B cell (primary cell): ENCODE measurements around the gene SPOCK1. TPM values are rescaled to one million over a fixed set of nuclear protein-coding genes. Genes with fewer than 3 reads are reported as not detected.

Experiments used
- ATAC-seq: fragments of 200-7000 bp; cut with Tn5 transposase; one replicate; pipeline ENCODE4 v1.10.0; 2021; ENCODE audit warnings: low read depth, mild to moderate bottlenecking, moderate number of reproducible peaks, moderate library complexity
- CTCF ChIA-PET: fragments of 350-600 bp; sonication (Branson Sonifier 250); formaldehyde crosslinking; loops from one replicate; lab custom pipeline; 2021; ENCODE audit warnings: antibody characterized with exemption, inconsistent platforms; lab: Charles Lee
- POLR2A ChIA-PET: fragments of 350-600 bp; sonication (Branson Sonifier 250); formaldehyde crosslinking; loops from one replicate; lab custom pipeline; 2021; ENCODE audit warnings: antibody characterized with exemption; lab: Charles Lee
- DNase-seq: peaks from one replicate; pipeline ENCODE4 v3.0.0; 2013
- H2AFZ ChIP-seq: 2 replicates; pipeline ENCODE4 v1.6.1; 2012; ENCODE audit warnings: mild to moderate bottlenecking, low read depth, low read length; ENCODE audit not compliant: insufficient read depth, poor library complexity, severe bottlenecking
- H3K27ac ChIP-seq, 2 donors: 1 replicate in 1 of 2; 2 replicates in 1 of 2; pipeline ENCODE4 v1.5.1; 2012 to 2013; ENCODE audit warnings: low read length in 2 of 2, mild to moderate bottlenecking in 2 of 2, moderate library complexity in 1 of 2
- H3K27me3 ChIP-seq, 4 experiments: fragments of 200-600 bp in 1 of 4; sonication (generic) in 1 of 4; replicated peaks in 1 of 4; 1 replicate in 2 of 4; 2 replicates in 2 of 4; pipeline versions ENCODE4 v1.6.1 to v1.7.0; 2013 to 2016; ENCODE audit warnings: low read length in 3 of 4, mild to moderate bottlenecking in 2 of 4, mixed read lengths in 1 of 4, moderate library complexity in 1 of 4; ENCODE audit not compliant: insufficient read depth in 4 of 4, control insufficient read depth in 3 of 4; ENCODE audit errors: control extremely low read depth in 1 of 4
- H3K36me3 ChIP-seq, 2 experiments: replicated peaks in 1 of 2; 1 replicate in 1 of 2; 2 replicates in 1 of 2; pipeline versions ENCODE4 v1.6.1 to v1.7.1; 2013; ENCODE audit warnings: low read length in 1 of 2; ENCODE audit not compliant: insufficient read depth in 2 of 2, control insufficient read depth in 1 of 2; ENCODE audit errors: control extremely low read depth in 1 of 2, extremely low read depth in 1 of 2
- H3K4me1 ChIP-seq, 2 donors: fragments of 200-600 bp in 1 of 2; sonication (generic) in 1 of 2; 1 replicate in 1 of 2; 2 replicates in 1 of 2; pipeline versions ENCODE4 v1.5.1 to v1.6.1; 2013 to 2017; ENCODE audit warnings: low read length in 2 of 2; ENCODE audit not compliant: control insufficient read depth in 2 of 2, insufficient read depth in 2 of 2
- H3K4me2 ChIP-seq: replicated peaks from 2 replicates; pipeline ENCODE3; 2012; ENCODE audit warnings: mild to moderate bottlenecking, low read depth, low read length; ENCODE audit not compliant: poor library complexity, severe bottlenecking
- H3K4me3 ChIP-seq, 5 experiments: fragments of 200-600 bp in 1 of 5; sonication (generic) in 1 of 5; 1 replicate in 3 of 5; 2 replicates in 2 of 5; pipeline versions ENCODE4 v1.5.1 to v1.7.0; 2011 to 2016; ENCODE audit warnings: low read length in 4 of 5, mild to moderate bottlenecking in 4 of 5, low read depth in 2 of 5, control low read depth in 1 of 5, moderate library complexity in 1 of 5; ENCODE audit not compliant: insufficient read depth in 1 of 5; ENCODE audit errors: control extremely low read depth in 1 of 5, extremely low read depth in 1 of 5
- H3K79me2 ChIP-seq: fragments of 200-600 bp; sonication (generic); one replicate; pipeline ENCODE4 v1.6.0; 2016; ENCODE audit warnings: low read length; ENCODE audit not compliant: control insufficient read depth, insufficient read depth
- H3K9ac ChIP-seq: fragments of 200-600 bp; sonication (generic); 2 replicates; pipeline ENCODE4 v1.6.1; 2017; ENCODE audit warnings: mild to moderate bottlenecking, low read length, moderate library complexity
- H3K9me3 ChIP-seq, 3 donors: one replicate each; pipeline versions ENCODE4 v1.6.1 to v1.7.1; 2013; ENCODE audit warnings: low read length in 2 of 3; ENCODE audit not compliant: control insufficient read depth in 2 of 3, insufficient read depth in 1 of 3; ENCODE audit errors: control extremely low read depth in 1 of 3
- H4K20me1 ChIP-seq: 2 replicates; pipeline ENCODE4 v1.6.0; 2012; ENCODE audit warnings: mild to moderate bottlenecking, low read length; ENCODE audit not compliant: insufficient read depth, control insufficient read depth, poor library complexity, severe bottlenecking
- H3K27ac Mint-ChIP-seq: one replicate; pipeline ENCODE4 v1.8.0; 2021; ENCODE audit warnings: mixed read lengths
- H3K27me3 Mint-ChIP-seq: one replicate; pipeline ENCODE4 v1.8.0; 2021; ENCODE audit warnings: mixed read lengths
- H3K4me1 Mint-ChIP-seq: one replicate; pipeline ENCODE4 v1.8.0; 2021; ENCODE audit warnings: mixed read lengths
- H3K4me3 Mint-ChIP-seq: one replicate; pipeline ENCODE4 v1.8.0; 2021; ENCODE audit warnings: mixed read lengths
- H3K9me3 Mint-ChIP-seq: one replicate; pipeline ENCODE4 v1.8.0; 2022; ENCODE audit warnings: mixed read lengths; ENCODE audit not compliant: insufficient read depth
- CTCF ChIP-seq: fragments of 200-600 bp; IDR thresholded peaks from one replicate; pipeline ENCODE4 v1.8.0; 2022; ENCODE audit warnings: antibody characterized with exemption, mild to moderate bottlenecking
- EZH2 ChIP-seq: IDR thresholded peaks from 2 replicates; pipeline ENCODE4 v1.6.1; 2012; ENCODE audit warnings: borderline replicate concordance, low read depth, mild to moderate bottlenecking, moderate library complexity, low read length; ENCODE audit not compliant: insufficient read depth, poor library complexity, severe bottlenecking
- WGBS: methylation state at CpG from one replicate; pipeline ENCODE4 v1.1.5; 2013; ENCODE audit warnings: missing lambda C conversion rate; ENCODE audit not compliant: insufficient coverage; 5-methylcytosine and 5-hydroxymethylcytosine counted together
- intact Hi-C: fragments of 100-400 bp; cut with micrococcal nuclease; formaldehyde crosslinking; loops from one replicate; pipeline ENCODE4 v1.10.0; 2022
- polyA plus RNA-seq: library from polyadenylated mRNA; depleted of rRNA; stranded (reverse); fragments of >200 nt; gene quantifications from 2 replicates; pipeline ENCODE4 v1.2.3, GENCODE V29; 2012
- total RNA-seq, 2 donors: library from RNA; stranded (reverse); fragments of 120-200 nt in 1 of 2; gene quantifications; 1 replicate in 1 of 2; 2 replicates in 1 of 2; pipeline versions ENCODE4 v1.2.3 to v1.2.4, GENCODE V29; 2013 to 2022

The SPOCK1 gene
- total and polyA plus RNA-seq, 2 donors (not counting 1 experiment from before 2014, with no cell fraction given) = not detected

- CTCF ChIA-PET = interaction anchor here (0.7 kb wide), 1 partner anchor 12 kb away, joined by 3 read pairs; no protein-coding TSS in a partner anchor
These were observed 204.5 kb downstream of the SPOCK1 start for GRCh38 chr5:137294604-137295003.

More at GRCh38 chr5:137294604-137295003, 204.5 kb downstream of the SPOCK1 start:
- no peak for ATAC-seq
- Histone ChIP-seq H3K27me3 (no peaks in the 10 kb centered on the region), H3K36me3 (no peaks in the 10 kb centered on the region), H2AFZ (no peak overlapping the region), H3K9ac (no peak overlapping the region), H3K27ac (no peak overlapping the region), H3K79me2 (no peaks in the 10 kb centered on the region), H3K4me2 (no peak overlapping the region), H4K20me1 (no peaks in the 10 kb centered on the region), H3K4me1 (no peaks in the 10 kb centered on the region), H3K4me3 (no peak overlapping the region), H3K9me3 (no peaks in the 10 kb centered on the region)
- Mint-ChIP-seq H3K27ac (no peak overlapping the region), H3K27me3 (peaks cover 7% of the 10 kb centered on the region), H3K4me3 (no peak overlapping the region), H3K9me3 (no peaks in the 10 kb centered on the region), H3K4me1 (no peaks in the 10 kb centered on the region)
- POLR2A ChIA-PET = no interaction called here
- no peak for DNase-seq
- intact Hi-C loops = no loop called here
- TF ChIP-seq CTCF = no peak
- no peak for TF ChIP-seq EZH2
- WGBS = 70% methylated on average over 1 of the region's 1 CpG
